ENCODE measurements around the gene DNMBP.
A peak's percentile ranks its signal among the peaks of the same experiment; 100 is the strongest.

Gene DNMBP

GRCh38 chr10:100009793-100010676 lies at the start of gene DNMBP:
TSS of gene DNMBP (minus strand) at chr10:100009947. CDS start at chr10:99972124, 37,823 bp downstream.
- DNase-seq, result peak; percentile 70 to 81

GRCh38 chr10:100057948-100058347 lies 48.2 kb upstream of the DNMBP start:
- no peak for DNase-seq

- no peak for DNase-seq
Measured at GRCh38 chr10:100053686-100054460, 44.1 kb upstream of the DNMBP start.

- peak; percentile 87 to 92 for DNase-seq
Measured at GRCh38 chr10:100046021-100046486, 36.3 kb upstream of the DNMBP start.

GRCh38 chr10:100045592-100045991 lies 35.8 kb upstream of the DNMBP start:
- no peak for DNase-seq

GRCh38 chr10:100043796-100044195 lies 34.0 kb upstream of the DNMBP start:
- DNase-seq, result no peak

GRCh38 chr10:100043344-100043743 lies 33.6 kb upstream of the DNMBP start:
- DNase-seq, result peak in 1 of 2 donors; percentile 11

GRCh38 chr10:100041306-100042002 lies 31.7 kb upstream of the DNMBP start:
- no peak for DNase-seq

- DNase-seq, result no peak
Measured at GRCh38 chr10:100038561-100039071, 28.9 kb upstream of the DNMBP start.

GRCh38 chr10:100037758-100038315 lies 28.1 kb upstream of the DNMBP start:
- DNase-seq, result no peak

- DNase-seq, result no peak
Measured at GRCh38 chr10:100036850-100037249, 27.1 kb upstream of the DNMBP start.

GRCh38 chr10:100033766-100034418 lies 24.1 kb upstream of the DNMBP start:
- DNase-seq, result no peak

- DNase-seq, result no peak
Measured at GRCh38 chr10:100027416-100027815, 17.7 kb upstream of the DNMBP start.

GRCh38 chr10:100025576-100025975 lies 15.8 kb upstream of the DNMBP start:
- no peak for DNase-seq

GRCh38 chr10:100024748-100025147 lies 15.0 kb upstream of the DNMBP start:
- no peak for DNase-seq

GRCh38 chr10:100022403-100022802 lies 12.7 kb upstream of the DNMBP start:
- no peak for DNase-seq

- DNase-seq, result no peak
Measured at GRCh38 chr10:100021322-100021721, 11.6 kb upstream of the DNMBP start.

- DNase-seq, result no peak
Measured at GRCh38 chr10:100020886-100021253, 11.1 kb upstream of the DNMBP start.

GRCh38 chr10:100020142-100020885 lies 10.6 kb upstream of the DNMBP start:
- no peak for DNase-seq

GRCh38 chr10:100019787-100020141 lies 10.0 kb upstream of the DNMBP start:
- no peak for DNase-seq

GRCh38 chr10:100014071-100014762 lies 4.5 kb upstream of the DNMBP start:
- no peak for DNase-seq
